HCT116 (cell line): ENCODE results near the gene TRPM1. TPM values are rescaled to one million over a fixed set of nuclear protein-coding genes. Genes with fewer than 3 reads are reported as not detected.

Source experiments
- ATAC-seq: fragments of 200-7000 bp; cut with Tn5 transposase; 2 replicates; pipeline ENCODE4 v1.9.1; 2020; ENCODE audit warnings: mild to moderate bottlenecking, moderate library complexity
- BruUV-seq: library from RNA; stranded (reverse); fragments of 400-500 nt; replicated peaks from 2 replicates; lab custom pipeline; 2021; lab: Mats Ljungman, UMichigan
- CTCF ChIA-PET: fragments of 300-600 bp; sonication (Branson Sonifier 250); formaldehyde crosslinking; loops from one replicate; lab custom pipeline; 2021; ENCODE audit warnings: antibody characterized with exemption; lab: Charles Lee
- POLR2A ChIA-PET: fragments of 300-600, 350-600 bp; sonication (Branson Sonifier 250); formaldehyde crosslinking; loops from one replicate; lab custom pipeline; 2021; ENCODE audit warnings: antibody characterized with exemption; lab: Charles Lee
- RAD21 ChIA-PET, 2 experiments: fragments of 300-600 bp; sonication (Branson Sonifier 250); formaldehyde crosslinking; loops; one replicate each; lab custom pipeline; 2023; ENCODE audit warnings: low total read pairs in 2 of 2; ENCODE audit not compliant: uncharacterized antibody in 2 of 2, unreplicated experiment in 2 of 2, low non-redundant PET in 1 of 2; lab: Charles Lee
- DNase-seq: peaks from one replicate; pipeline ENCODE4 v3.0.0-alpha.2; 2010; ENCODE audit warnings: low read depth, low spot score
- H2AFZ ChIP-seq: fragments of 200-600 bp; shearing (Covaris generic), sonication (generic); 2 replicates; pipeline ENCODE4 v1.6.1; 2017; ENCODE audit warnings: low read depth, mixed run types, mixed read lengths, antibody characterized with exemption, low read length; ENCODE audit not compliant: poor library complexity, severe bottlenecking
- H3K27ac ChIP-seq: 2 replicates; pipeline ENCODE4 v1.5.1; 2012; ENCODE audit warnings: low read depth, low read length
- H3K27me3 ChIP-seq: fragments of 200-600 bp; sonication (generic); 2 replicates; pipeline ENCODE4 v1.6.1; 2016; ENCODE audit warnings: mixed run types, low read length, mixed read lengths; ENCODE audit not compliant: insufficient read depth
- H3K36me3 ChIP-seq, 2 experiments: fragments of 200-500 bp in 1 of 2; fragments of 200-600 bp in 1 of 2; sonication (Bioruptor generic) in 1 of 2; sonication (generic) in 1 of 2; 2 replicates each; pipeline versions ENCODE4 v1.5.1 to v1.6.1; 2014 to 2016; ENCODE audit warnings: low read length in 2 of 2, inconsistent platforms in 1 of 2, mixed read lengths in 1 of 2, mixed run types in 1 of 2; ENCODE audit not compliant: insufficient read depth in 2 of 2, control insufficient read depth in 1 of 2
- H3K4me1 ChIP-seq, 2 experiments: fragments of 200-600 bp in 1 of 2; sonication (generic) in 1 of 2; 2 replicates each; pipeline versions ENCODE4 v1.5.1 to v1.6.1; 2012 to 2017; ENCODE audit warnings: low read length in 2 of 2, inconsistent platforms in 1 of 2, mild to moderate bottlenecking in 1 of 2, mixed read lengths in 1 of 2, mixed run types in 1 of 2, moderate library complexity in 1 of 2; ENCODE audit not compliant: insufficient read depth in 2 of 2, control insufficient read depth in 1 of 2
- H3K4me2 ChIP-seq: fragments of 200-600 bp; sonication (generic); 2 replicates; pipeline ENCODE4 v1.6.1; 2017; ENCODE audit warnings: mixed run types, low read length, mixed read lengths
- H3K4me3 ChIP-seq, 2 experiments: fragments of 200-600 bp in 1 of 2; sonication (generic) in 1 of 2; replicated peaks in 1 of 2; 2 replicates each; pipeline ENCODE4 v1.5.1; 2011 to 2016; ENCODE audit warnings: low read length in 2 of 2, control low read depth in 1 of 2, low read depth in 1 of 2, mild to moderate bottlenecking in 1 of 2, mixed read lengths in 1 of 2, mixed run types in 1 of 2
- H3K79me2 ChIP-seq: fragments of 200-600 bp; sonication (generic); 2 replicates; pipeline ENCODE4 v1.6.1; 2017; ENCODE audit warnings: mild to moderate bottlenecking, mixed run types, low read length, moderate library complexity, mixed read lengths; ENCODE audit not compliant: insufficient read depth
- H3K9ac ChIP-seq: fragments of 200-600 bp; sonication (generic); 2 replicates; pipeline ENCODE4 v1.6.1; 2016; ENCODE audit warnings: low read length, mixed read lengths
- H3K9me2 ChIP-seq: fragments of 200-600 bp; sonication (generic), shearing (Covaris generic); 2 replicates; pipeline ENCODE4 v1.6.1; 2017; ENCODE audit warnings: mixed run types, mild to moderate bottlenecking, moderate library complexity; ENCODE audit not compliant: insufficient read depth
- H3K9me3 ChIP-seq, 2 experiments: fragments of 200-500 bp in 1 of 2; fragments of 200-600 bp in 1 of 2; sonication (Bioruptor generic) in 1 of 2; sonication (generic) in 1 of 2; 2 replicates each; pipeline ENCODE4 v1.6.1; 2014 to 2017; ENCODE audit warnings: low read length in 2 of 2, mixed read lengths in 2 of 2, inconsistent platforms in 1 of 2, low read depth in 1 of 2, mild to moderate bottlenecking in 1 of 2, mixed run types in 1 of 2, moderate library complexity in 1 of 2; ENCODE audit not compliant: control insufficient read depth in 1 of 2, insufficient read depth in 1 of 2
- H4K20me1 ChIP-seq: fragments of 200-600 bp; sonication (generic), shearing (Covaris generic); 2 replicates; pipeline ENCODE4 v1.6.1; 2017; ENCODE audit warnings: mixed run types, mild to moderate bottlenecking, moderate library complexity; ENCODE audit not compliant: insufficient read depth
- EZH2phosphoT487 ChIP-seq: fragments of 200-600 bp; IDR thresholded peaks from 2 replicates; pipeline ENCODE4 v1.6.1; 2018; ENCODE audit warnings: antibody characterized with exemption, borderline replicate concordance
- FOSL1 ChIP-seq: IDR thresholded peaks from 2 replicates; pipeline ENCODE4 v1.6.1; 2012; ENCODE audit warnings: low read depth
- JUND ChIP-seq: IDR thresholded peaks from 2 replicates; pipeline ENCODE4 v1.6.1; 2012
- POLR2A ChIP-seq: IDR thresholded peaks from 2 replicates; pipeline ENCODE4 v1.7.0; 2011; ENCODE audit warnings: borderline replicate concordance; ENCODE audit not compliant: insufficient read depth, insufficient read length; ENCODE audit errors: extremely low read depth
- POLR2AphosphoS5 ChIP-seq: IDR thresholded peaks from 2 replicates; pipeline ENCODE4 v1.6.1; 2011; ENCODE audit warnings: mild to moderate bottlenecking, low read depth, low read length, moderate library complexity
- SIN3A ChIP-seq: IDR thresholded peaks from 2 replicates; pipeline ENCODE4 v1.6.1; 2012; ENCODE audit warnings: low read depth
- SP1 ChIP-seq: IDR thresholded peaks from 2 replicates; pipeline ENCODE4 v1.6.1; 2012; ENCODE audit warnings: low read depth
- SRF ChIP-seq: IDR thresholded peaks from 2 replicates; pipeline ENCODE4 v1.6.1; 2012; ENCODE audit warnings: low read depth
- TCF7L2 ChIP-seq: IDR thresholded peaks from 2 replicates; pipeline ENCODE4 v1.7.0; 2011; ENCODE audit warnings: borderline replicate concordance, inconsistent platforms; ENCODE audit not compliant: insufficient read depth, insufficient read length; ENCODE audit errors: extremely low read depth
- ZFX ChIP-seq: fragments of 450-650 bp; IDR thresholded peaks from 2 replicates; pipeline ENCODE4 v1.6.1; 2017
- ZNF274 ChIP-seq: fragments of 200-500 bp; sonication (Bioruptor generic); IDR thresholded peaks from 2 replicates; pipeline ENCODE4 v1.6.1; 2014; ENCODE audit warnings: mild to moderate bottlenecking, low read depth, low read length, inconsistent platforms
- intact Hi-C: fragments of 100-400 bp; cut with micrococcal nuclease; formaldehyde crosslinking; loops from 2 replicates; pipeline ENCODE4 v1.10.0; 2022
- total RNA-seq: library from RNA; stranded (reverse); gene quantifications from one replicate; pipeline ENCODE4 v1.2.1, GENCODE V29; 2021; ENCODE audit not compliant: unreplicated experiment
- TF ChIP-seq, protein P1 (sequence below): IDR thresholded peaks from 2 replicates; pipeline ENCODE4 v1.6.1; 2012; ENCODE audit warnings: low read depth
- TF ChIP-seq, protein P2 (sequence below), 3 experiments: fragments of 200-600 bp in 1 of 3; sonication (generic) in 1 of 3; IDR thresholded peaks in 2 of 3; conservative IDR thresholded peaks in 1 of 3; 2 replicates each; pipeline ENCODE4 v1.5.1; 2012 to 2017; ENCODE audit warnings: low read depth in 2 of 3, low read length in 2 of 3, antibody characterized with exemption in 1 of 3, borderline replicate concordance in 1 of 3, control low read depth in 1 of 3, mild to moderate bottlenecking in 1 of 3, mixed read lengths in 1 of 3, mixed run types in 1 of 3, moderate library complexity in 1 of 3; ENCODE audit not compliant: insufficient read depth in 1 of 3
- TF ChIP-seq, protein P3 (sequence below): IDR thresholded peaks from 2 replicates; pipeline ENCODE4 v1.6.1; 2012

TRPM1 gene
- total RNA-seq, 1 experiment from 2014 or later: not detected

DNA sequence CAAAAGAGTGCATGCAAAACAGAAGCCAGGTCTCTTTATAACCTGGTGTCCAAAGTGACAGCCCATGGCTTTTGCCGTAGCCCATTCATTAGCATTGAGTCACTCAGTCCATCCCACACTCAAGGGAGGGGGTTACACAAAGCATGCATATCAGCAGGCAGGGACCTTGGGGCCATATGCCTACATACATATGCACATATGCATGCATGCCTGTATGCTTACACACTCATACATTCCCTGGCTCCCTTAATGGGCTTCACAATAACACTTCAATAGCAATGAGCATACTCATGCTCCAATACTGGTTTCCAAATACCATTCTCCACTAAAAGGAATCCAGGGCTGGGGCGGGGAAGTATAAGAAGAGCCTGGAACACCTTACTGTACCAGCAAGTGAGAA is 22.0 kb downstream of the TRPM1 start:
- no peaks in the 10 kb centered on the region for H3K9me2 ChIP-seq
- BruUV-seq: no TSS peak
- H3K4me1 ChIP-seq: peaks cover 3 to 30% of the 10 kb centered on the region in 2 experiments; a peak in 3 of 4 replicates
- H3K27ac ChIP-seq: no peak overlapping the region
- no peaks in the 10 kb centered on the region for H3K9me3 ChIP-seq
- H4K20me1 ChIP-seq: no peaks in the 10 kb centered on the region
- intact Hi-C loops: no loop called here
- POLR2A ChIA-PET: no interaction called here
- ATAC-seq (no peak), DNase-seq (no peak)
- no peak overlapping the region for H2AFZ ChIP-seq
- no peak overlapping the region for H3K4me3 ChIP-seq
- H3K27me3 ChIP-seq: no peaks in the 10 kb centered on the region
- H3K4me2 ChIP-seq: no peak overlapping the region
- RAD21 ChIA-PET: no interaction called here
- no peaks in the 10 kb centered on the region for H3K79me2 ChIP-seq
- H3K36me3 ChIP-seq: no peaks in the 10 kb centered on the region
- CTCF ChIA-PET: no interaction called here
- H3K9ac ChIP-seq: no peak overlapping the region
- TF ChIP-seq EZH2phosphoT487: no peak
- TF ChIP-seq, protein P1, sequence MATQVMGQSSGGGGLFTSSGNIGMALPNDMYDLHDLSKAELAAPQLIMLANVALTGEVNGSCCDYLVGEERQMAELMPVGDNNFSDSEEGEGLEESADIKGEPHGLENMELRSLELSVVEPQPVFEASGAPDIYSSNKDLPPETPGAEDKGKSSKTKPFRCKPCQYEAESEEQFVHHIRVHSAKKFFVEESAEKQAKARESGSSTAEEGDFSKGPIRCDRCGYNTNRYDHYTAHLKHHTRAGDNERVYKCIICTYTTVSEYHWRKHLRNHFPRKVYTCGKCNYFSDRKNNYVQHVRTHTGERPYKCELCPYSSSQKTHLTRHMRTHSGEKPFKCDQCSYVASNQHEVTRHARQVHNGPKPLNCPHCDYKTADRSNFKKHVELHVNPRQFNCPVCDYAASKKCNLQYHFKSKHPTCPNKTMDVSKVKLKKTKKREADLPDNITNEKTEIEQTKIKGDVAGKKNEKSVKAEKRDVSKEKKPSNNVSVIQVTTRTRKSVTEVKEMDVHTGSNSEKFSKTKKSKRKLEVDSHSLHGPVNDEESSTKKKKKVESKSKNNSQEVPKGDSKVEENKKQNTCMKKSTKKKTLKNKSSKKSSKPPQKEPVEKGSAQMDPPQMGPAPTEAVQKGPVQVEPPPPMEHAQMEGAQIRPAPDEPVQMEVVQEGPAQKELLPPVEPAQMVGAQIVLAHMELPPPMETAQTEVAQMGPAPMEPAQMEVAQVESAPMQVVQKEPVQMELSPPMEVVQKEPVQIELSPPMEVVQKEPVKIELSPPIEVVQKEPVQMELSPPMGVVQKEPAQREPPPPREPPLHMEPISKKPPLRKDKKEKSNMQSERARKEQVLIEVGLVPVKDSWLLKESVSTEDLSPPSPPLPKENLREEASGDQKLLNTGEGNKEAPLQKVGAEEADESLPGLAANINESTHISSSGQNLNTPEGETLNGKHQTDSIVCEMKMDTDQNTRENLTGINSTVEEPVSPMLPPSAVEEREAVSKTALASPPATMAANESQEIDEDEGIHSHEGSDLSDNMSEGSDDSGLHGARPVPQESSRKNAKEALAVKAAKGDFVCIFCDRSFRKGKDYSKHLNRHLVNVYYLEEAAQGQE: no peak
- no peak for TF ChIP-seq ZNF274
- no peak for TF ChIP-seq SP1
- TF ChIP-seq, protein P2, sequence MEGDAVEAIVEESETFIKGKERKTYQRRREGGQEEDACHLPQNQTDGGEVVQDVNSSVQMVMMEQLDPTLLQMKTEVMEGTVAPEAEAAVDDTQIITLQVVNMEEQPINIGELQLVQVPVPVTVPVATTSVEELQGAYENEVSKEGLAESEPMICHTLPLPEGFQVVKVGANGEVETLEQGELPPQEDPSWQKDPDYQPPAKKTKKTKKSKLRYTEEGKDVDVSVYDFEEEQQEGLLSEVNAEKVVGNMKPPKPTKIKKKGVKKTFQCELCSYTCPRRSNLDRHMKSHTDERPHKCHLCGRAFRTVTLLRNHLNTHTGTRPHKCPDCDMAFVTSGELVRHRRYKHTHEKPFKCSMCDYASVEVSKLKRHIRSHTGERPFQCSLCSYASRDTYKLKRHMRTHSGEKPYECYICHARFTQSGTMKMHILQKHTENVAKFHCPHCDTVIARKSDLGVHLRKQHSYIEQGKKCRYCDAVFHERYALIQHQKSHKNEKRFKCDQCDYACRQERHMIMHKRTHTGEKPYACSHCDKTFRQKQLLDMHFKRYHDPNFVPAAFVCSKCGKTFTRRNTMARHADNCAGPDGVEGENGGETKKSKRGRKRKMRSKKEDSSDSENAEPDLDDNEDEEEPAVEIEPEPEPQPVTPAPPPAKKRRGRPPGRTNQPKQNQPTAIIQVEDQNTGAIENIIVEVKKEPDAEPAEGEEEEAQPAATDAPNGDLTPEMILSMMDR (IDR thresholded peaks at IDR 0.05 in 2 of 3, conservative IDR thresholded peaks at IDR 0.05 in 1 of 3; ENCODE audit: borderline replicate concordance in 1 of 3, insufficient read depth in 1 of 3, low read depth in 2 of 3, low read length in 2 of 3): no peak
- no peak for TF ChIP-seq SIN3A
- no peak for TF ChIP-seq FOSL1
- TF ChIP-seq TCF7L2: no peak
- TF ChIP-seq, protein P3, sequence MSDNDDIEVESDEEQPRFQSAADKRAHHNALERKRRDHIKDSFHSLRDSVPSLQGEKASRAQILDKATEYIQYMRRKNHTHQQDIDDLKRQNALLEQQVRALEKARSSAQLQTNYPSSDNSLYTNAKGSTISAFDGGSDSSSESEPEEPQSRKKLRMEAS: no peak
- no peak for TF ChIP-seq SRF
- TF ChIP-seq POLR2A: no peak
- no peak for TF ChIP-seq POLR2AphosphoS5
- TF ChIP-seq ZFX: no peak
- no peak for TF ChIP-seq JUND
- TF ChIP-seq, all 23 proteins: peak for 0
